GM13976 (cell line): ENCODE results near the gene FBXW2.

Experiments used
- DNase-seq: peaks from one replicate; pipeline ENCODE4 v3.0.0; 2012; ENCODE audit warnings: low spot score
- in situ Hi-C: fragments of 300-500 bp; cut with MboI; formaldehyde crosslinking; loops from one replicate; pipeline ENCODE4 v1.12.0; 2022; ENCODE audit warnings: low sequenced_read_pairs, mixed read lengths, inconsistent platforms; ENCODE audit not compliant: unreplicated experiment
- TF ChIP-seq, protein P1 (sequence below): IDR thresholded peaks from 2 replicates; pipeline ENCODE4 v1.5.1; 2012; ENCODE audit warnings: borderline replicate concordance, mild to moderate bottlenecking; ENCODE audit not compliant: insufficient read depth; ENCODE audit errors: extremely low read depth, missing control alignments, control extremely low read depth

The FBXW2 gene

DNA sequence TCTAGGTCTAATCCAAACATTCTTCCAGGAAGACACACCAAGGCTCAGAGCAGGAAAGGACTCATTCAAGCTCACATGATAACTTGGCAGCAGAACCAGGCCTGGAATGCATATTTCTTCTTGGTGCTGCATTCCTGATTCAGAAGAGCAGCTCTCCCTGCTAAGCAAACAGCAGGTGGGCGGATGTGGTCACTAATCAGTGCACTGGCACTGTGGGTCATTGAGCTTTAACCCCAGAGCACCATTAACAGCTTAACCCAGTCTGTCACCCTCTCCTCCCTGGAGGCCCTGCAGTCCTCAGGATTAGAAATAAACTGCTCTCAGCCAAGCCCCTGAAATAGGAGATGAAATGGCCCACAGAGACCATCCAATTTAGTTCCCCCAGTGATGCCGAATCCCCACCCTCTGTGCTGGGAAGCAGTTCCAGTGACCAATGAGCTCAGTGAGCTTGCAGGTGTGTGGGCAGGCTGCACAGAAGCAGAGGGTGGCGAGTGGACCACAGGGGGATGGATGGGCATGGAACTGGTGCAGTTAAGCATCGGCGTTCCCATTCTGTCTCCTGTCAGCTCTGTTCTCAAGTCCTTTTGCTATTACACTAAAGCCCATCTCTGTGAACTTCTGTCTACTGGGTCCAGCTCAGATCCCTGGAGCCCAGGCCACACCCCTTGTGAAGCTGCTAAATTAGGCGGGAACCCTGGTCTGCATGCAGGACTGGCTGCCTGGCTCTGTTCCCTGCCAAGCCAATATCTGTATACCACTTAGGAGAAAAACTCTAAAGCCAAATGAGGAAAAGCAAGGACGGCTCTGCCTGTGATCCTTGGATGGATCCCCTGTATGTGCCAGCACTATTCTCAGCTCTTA, 62.3 kb downstream of the FBXW2 start:
- in situ Hi-C loops: no loop called here
- TF ChIP-seq, protein P1, sequence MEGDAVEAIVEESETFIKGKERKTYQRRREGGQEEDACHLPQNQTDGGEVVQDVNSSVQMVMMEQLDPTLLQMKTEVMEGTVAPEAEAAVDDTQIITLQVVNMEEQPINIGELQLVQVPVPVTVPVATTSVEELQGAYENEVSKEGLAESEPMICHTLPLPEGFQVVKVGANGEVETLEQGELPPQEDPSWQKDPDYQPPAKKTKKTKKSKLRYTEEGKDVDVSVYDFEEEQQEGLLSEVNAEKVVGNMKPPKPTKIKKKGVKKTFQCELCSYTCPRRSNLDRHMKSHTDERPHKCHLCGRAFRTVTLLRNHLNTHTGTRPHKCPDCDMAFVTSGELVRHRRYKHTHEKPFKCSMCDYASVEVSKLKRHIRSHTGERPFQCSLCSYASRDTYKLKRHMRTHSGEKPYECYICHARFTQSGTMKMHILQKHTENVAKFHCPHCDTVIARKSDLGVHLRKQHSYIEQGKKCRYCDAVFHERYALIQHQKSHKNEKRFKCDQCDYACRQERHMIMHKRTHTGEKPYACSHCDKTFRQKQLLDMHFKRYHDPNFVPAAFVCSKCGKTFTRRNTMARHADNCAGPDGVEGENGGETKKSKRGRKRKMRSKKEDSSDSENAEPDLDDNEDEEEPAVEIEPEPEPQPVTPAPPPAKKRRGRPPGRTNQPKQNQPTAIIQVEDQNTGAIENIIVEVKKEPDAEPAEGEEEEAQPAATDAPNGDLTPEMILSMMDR: no peak
- DNase-seq: no peak

DNA sequence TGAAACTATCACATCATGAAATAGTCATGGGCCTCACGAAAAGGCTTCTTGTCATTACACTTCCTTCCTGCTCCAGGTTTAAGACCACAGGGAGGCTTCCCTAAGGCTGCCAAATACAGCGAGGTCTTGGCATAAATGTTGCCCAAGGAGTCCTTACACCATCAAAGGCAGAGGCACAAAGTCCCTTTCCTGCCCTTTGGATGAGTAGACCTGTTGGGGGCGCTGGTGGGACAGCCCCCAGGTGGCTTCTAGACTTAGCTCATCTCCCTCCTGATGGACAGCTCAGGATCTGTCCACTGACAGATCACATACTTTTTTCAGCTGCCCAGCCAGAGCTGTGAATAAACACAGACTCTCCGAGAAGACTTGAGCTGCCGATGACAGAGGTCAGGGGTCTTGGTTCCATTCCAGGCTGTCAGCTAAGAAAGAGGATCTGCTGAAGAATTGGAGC, 63.4 kb downstream of the FBXW2 start:
- in situ Hi-C loops: no loop called here
- no peak for DNase-seq
- TF ChIP-seq, protein P1: peak; percentile 9

DNA sequence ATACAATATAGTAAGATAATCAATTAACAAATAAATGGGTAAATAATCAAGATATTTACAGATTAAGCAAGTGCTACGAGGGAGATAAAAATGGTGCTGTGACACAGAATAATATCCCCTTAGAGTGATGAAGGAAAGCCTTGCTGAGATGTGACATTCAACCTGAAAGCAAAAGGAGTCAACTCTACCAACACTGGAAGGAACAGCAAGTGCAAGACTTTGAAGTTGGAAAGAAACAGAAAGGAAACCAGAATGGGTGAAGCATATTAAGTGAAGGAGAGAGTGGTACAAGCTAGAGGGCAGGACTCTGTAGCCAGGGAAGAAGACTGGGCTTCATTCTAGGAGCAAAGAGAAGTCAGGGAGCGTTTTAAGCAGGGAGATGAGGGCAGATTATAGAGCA, 66.7 kb downstream of the FBXW2 start:
- in situ Hi-C loops: no loop called here
- DNase-seq: no peak
- TF ChIP-seq, protein P1: no peak

DNA sequence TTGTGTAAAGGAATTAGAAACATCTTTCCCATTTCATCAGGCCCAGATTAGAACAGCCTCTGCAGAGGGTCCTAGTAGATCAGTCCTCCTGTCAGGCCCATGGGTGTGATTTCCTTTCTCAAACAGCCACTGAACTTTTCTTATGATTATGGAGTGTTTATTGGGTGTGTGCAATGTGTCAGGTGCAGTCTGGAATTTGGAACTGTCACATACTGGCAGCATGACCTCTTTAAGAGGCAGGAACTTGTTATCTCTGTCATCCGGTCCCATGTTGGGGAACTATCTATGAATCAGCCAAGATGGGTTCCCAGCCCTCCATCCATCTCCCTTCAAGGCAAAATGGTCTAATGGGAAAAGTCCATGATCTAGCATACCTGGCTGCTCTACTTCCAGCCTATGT, 67.3 kb downstream of the FBXW2 start:
- TF ChIP-seq, protein P1: no peak
- DNase-seq: no peak
- in situ Hi-C loops: no loop called here

DNA sequence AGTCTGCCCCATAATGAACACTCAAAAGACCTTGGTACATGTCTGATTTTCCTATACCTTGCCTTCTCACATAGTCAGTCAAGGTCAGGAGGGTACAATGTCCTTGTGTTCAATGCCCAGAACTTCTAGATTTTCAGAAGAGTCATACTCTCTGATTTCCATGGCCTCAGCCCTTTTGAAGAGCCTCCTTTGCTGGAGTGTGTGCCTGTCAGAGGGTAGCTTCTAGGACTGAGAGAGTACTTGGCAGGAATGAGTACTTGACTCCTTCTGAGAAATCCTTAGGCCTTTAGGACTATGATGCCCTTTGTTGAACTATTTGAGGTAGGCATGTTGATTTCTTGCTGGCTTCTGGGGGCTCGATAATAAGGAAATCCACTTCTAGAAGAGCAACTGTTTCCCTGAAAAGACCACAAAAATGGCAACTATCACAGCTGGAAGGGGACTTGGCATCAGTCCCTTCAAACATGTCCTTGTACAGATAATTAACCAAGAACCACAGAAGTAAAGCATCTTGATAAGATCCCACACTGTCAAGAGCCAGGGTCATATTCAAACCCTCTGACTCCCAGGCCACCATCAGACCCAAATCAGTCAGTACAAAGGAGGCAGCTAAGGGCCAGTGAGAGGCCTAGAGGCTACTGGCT, 68.3 kb downstream of the FBXW2 start:
- in situ Hi-C loops: no loop called here
- TF ChIP-seq, protein P1: no peak
- DNase-seq: no peak

DNA sequence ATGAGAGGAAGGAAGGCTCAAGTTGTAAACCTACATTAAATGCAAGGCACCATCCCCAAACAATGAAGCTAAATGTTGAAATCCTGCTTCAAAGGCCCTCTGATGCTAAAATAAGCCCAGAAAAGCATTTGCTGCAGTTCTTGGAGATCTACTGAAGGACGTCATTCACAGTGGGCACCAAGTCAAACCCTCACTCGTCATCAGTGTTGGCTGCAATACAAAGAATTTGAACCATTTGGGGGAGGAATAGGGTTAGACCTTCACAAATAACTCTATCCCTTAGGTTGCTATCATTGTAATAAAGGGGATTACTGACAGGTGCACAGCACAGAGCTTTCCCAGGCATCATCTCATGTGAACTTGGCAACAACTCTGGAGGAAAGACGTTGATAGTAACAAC, 69.7 kb downstream of the FBXW2 start:
- no peak for DNase-seq
- in situ Hi-C loops: no loop called here
- TF ChIP-seq, protein P1: no peak
